Measurements from ENCODE around the gene S100A9. TPM values are rescaled to one million over a fixed set of nuclear protein-coding genes. Genes with fewer than 3 reads are reported as not detected.

Gene S100A9
- total and polyA plus RNA-seq, 2 of the 4 experiments (the other 2 are of a cell fraction), result not detected

DNA sequence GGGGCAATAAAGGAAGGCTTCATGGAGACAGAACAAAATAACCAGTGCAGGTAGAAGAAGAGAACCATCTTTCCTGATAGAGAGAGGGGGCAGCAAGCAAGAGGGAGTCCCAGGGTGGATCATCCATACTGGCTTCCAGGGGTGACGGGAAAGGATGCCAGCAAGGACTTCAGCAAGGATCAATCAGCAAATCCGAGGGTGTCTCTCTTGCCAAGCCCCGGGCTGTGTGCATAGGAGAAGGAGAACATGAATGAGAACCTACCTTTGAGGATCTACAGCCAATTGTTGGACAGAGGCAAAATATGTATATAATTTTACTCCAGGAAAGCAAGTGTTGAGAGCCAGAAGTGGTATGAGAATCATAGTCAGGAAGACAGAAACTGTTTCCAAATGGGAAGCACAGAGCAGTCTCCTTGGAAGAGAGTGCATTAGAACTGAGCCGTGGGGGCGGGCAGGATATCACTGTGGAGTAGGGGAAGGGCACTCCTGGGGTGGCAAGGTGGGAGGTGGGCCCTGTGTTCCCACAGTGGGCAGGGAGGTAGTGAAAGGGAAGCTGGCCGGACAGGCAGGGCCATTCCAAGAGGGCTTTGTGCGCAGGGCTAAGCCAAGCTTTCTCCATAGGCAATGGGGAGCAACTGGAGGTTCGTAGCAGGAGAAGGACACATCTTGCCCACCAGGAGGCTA is 1.1 kb upstream of the S100A9 start:
- ATAC-seq (ENCODE audit: low read depth), result no peak
- Histone ChIP-seq H3K27me3 (ENCODE audit: control insufficient read depth, insufficient read depth, low read length) (peaks cover 9% of the 10 kb centered on the region; the same call in 1 of the 2 replicates), H4K8ac (ENCODE audit: low read depth in 2 of 2, low read length in 2 of 2) (no peak overlapping the region), H3K18ac (ENCODE audit: low read depth, low read length) (no peak overlapping the region), H2AFZ (replicated peaks; ENCODE audit: low read length, poor library complexity) (no peak overlapping the region), H3K9ac (ENCODE audit: low read depth, low read length) (no peak overlapping the region), H3K4ac (ENCODE audit: low read depth, low read length) (no peak overlapping the region), H3K27ac (ENCODE audit: insufficient read depth, low read length) (no peak overlapping the region), H4K20me1 (ENCODE audit: insufficient read depth, low read length) (no peaks in the 10 kb centered on the region), H2BK120ac (ENCODE audit: low read depth, low read length) (no peak overlapping the region), H3K4me1 (ENCODE audit: control insufficient read depth, insufficient read depth, low read length) (no peaks in the 10 kb centered on the region), H2BK15ac (ENCODE audit: low read depth, low read length) (no peak overlapping the region), H2AK5ac (ENCODE audit: low read depth, low read length) (no peak overlapping the region), H3K23ac (ENCODE audit: low read depth, low read length) (no peak overlapping the region), H3K56ac (ENCODE audit: extremely low read depth, insufficient read depth, low read length) (no peak overlapping the region), H3K9me3 (ENCODE audit: control insufficient read depth, insufficient read depth, low read length) (no peaks in the 10 kb centered on the region), H2AK9ac (replicated peaks; ENCODE audit: low read depth, low read length, poor library complexity) (no peak overlapping the region), H2BK5ac (ENCODE audit: low read depth, low read length, poor library complexity, severe bottlenecking) (no peak overlapping the region), H3K79me1 (ENCODE audit: low read depth in 1 of 2, low read length in 2 of 2) (no peaks in the 10 kb centered on the region), H4K5ac (ENCODE audit: low read depth, low read length) (no peak overlapping the region), H4K91ac (ENCODE audit: insufficient read depth, low read depth, low read length) (no peak overlapping the region), H3K9me1 (ENCODE audit: insufficient read depth, low read length) (no peaks in the 10 kb centered on the region), H2BK20ac (ENCODE audit: low read depth, low read length) (no peak overlapping the region), H3K36me3 (ENCODE audit: control insufficient read depth, insufficient read depth, low read length) (no peaks in the 10 kb centered on the region), H3K14ac (replicated peaks; ENCODE audit: low read depth, low read length) (no peak overlapping the region), H3K4me3 (ENCODE audit: insufficient read depth, low read depth, low read length) (no peak overlapping the region), H3K4me2 (ENCODE audit: low read depth, low read length) (no peak overlapping the region)
- DNase-seq, result no peak
- no TSS peak for BruUV-seq (replicated peaks)
- ChIA-PET POLR2A (ENCODE audit: unreplicated experiment) (no interaction called here), CTCF (interaction anchor here (1.2 to 3.8 kb wide), 4 partner anchors 16 to 138 kb away, joined by 3 to 41 read pairs (median 6); no protein-coding TSS in a partner anchor)
- dilution Hi-C loops (cut with HindIII; ENCODE audit: low sequenced_read_pairs, unreplicated experiment) (no loop called here), in situ Hi-C loops (cut with MboI; ENCODE audit: low sequenced_read_pairs) (no loop called here), intact Hi-C loops (cut with micrococcal nuclease) (no loop called here)
- TF ChIP-seq, protein P1, sequence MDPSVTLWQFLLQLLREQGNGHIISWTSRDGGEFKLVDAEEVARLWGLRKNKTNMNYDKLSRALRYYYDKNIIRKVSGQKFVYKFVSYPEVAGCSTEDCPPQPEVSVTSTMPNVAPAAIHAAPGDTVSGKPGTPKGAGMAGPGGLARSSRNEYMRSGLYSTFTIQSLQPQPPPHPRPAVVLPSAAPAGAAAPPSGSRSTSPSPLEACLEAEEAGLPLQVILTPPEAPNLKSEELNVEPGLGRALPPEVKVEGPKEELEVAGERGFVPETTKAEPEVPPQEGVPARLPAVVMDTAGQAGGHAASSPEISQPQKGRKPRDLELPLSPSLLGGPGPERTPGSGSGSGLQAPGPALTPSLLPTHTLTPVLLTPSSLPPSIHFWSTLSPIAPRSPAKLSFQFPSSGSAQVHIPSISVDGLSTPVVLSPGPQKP (IDR thresholded peaks at IDR 0.05; ENCODE audit: borderline replicate concordance, low read depth, low read length), result no peak
- TF ChIP-seq, protein P2, sequence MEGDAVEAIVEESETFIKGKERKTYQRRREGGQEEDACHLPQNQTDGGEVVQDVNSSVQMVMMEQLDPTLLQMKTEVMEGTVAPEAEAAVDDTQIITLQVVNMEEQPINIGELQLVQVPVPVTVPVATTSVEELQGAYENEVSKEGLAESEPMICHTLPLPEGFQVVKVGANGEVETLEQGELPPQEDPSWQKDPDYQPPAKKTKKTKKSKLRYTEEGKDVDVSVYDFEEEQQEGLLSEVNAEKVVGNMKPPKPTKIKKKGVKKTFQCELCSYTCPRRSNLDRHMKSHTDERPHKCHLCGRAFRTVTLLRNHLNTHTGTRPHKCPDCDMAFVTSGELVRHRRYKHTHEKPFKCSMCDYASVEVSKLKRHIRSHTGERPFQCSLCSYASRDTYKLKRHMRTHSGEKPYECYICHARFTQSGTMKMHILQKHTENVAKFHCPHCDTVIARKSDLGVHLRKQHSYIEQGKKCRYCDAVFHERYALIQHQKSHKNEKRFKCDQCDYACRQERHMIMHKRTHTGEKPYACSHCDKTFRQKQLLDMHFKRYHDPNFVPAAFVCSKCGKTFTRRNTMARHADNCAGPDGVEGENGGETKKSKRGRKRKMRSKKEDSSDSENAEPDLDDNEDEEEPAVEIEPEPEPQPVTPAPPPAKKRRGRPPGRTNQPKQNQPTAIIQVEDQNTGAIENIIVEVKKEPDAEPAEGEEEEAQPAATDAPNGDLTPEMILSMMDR (conservative IDR thresholded peaks at IDR 0.05; ENCODE audit: low read depth, low read length), result no peak
- no peak for TF ChIP-seq POLR2A (IDR thresholded peaks at IDR 0.05; ENCODE audit: low read depth, low read length)
- TF ChIP-seq CHD1 (IDR thresholded peaks at IDR 0.05; ENCODE audit: low read depth, low read length), result no peak
- TF ChIP-seq, protein P3, sequence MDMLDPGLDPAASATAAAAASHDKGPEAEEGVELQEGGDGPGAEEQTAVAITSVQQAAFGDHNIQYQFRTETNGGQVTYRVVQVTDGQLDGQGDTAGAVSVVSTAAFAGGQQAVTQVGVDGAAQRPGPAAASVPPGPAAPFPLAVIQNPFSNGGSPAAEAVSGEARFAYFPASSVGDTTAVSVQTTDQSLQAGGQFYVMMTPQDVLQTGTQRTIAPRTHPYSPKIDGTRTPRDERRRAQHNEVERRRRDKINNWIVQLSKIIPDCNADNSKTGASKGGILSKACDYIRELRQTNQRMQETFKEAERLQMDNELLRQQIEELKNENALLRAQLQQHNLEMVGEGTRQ (IDR thresholded peaks at IDR 0.05; ENCODE audit: low read depth, low read length), result no peak
- WGBS, 2 experiments (ENCODE audit: extremely low coverage in 2 of 2, insufficient read length in 1 of 2), result 77% methylated on average over 2 of the region's 8 CpGs; no CpG with 5 or more reads in 1 of the 2 experiments
